Caco-2 (cell line): ENCODE measurements around the gene MR1. TPM values are rescaled to one million over a fixed set of nuclear protein-coding genes. Genes with fewer than 3 reads are reported as not detected.

Source experiments
- BruUV-seq: library from RNA; stranded (reverse); fragments of 400-500 nt; replicated peaks from 2 replicates; lab custom pipeline; 2021; lab: Mats Ljungman, UMichigan
- CTCF ChIA-PET: fragments of 300-600 bp; sonication (Branson Sonifier 250); formaldehyde crosslinking; loops from one replicate; lab custom pipeline; 2022; ENCODE audit warnings: antibody characterized with exemption; lab: Charles Lee
- POLR2A ChIA-PET: fragments of 300-600 bp; sonication (Branson Sonifier 250); formaldehyde crosslinking; loops from one replicate; lab custom pipeline; 2022; ENCODE audit warnings: antibody characterized with exemption; lab: Charles Lee
- DNase-seq, 2 experiments: peaks; one replicate each; pipeline versions ENCODE4 v3.0.0 to v3.0.0-alpha.2; 2020 to 2022
- H3K27me3 ChIP-seq: replicated peaks from 2 replicates; pipeline ENCODE4 v1.6.0; 2011; ENCODE audit warnings: low read length; ENCODE audit not compliant: control insufficient read depth, insufficient read depth
- H3K36me3 ChIP-seq: 2 replicates; pipeline ENCODE4 v1.5.1; 2011; ENCODE audit warnings: low read length; ENCODE audit not compliant: control insufficient read depth, insufficient read depth
- H3K4me1 ChIP-seq: fragments of 250-450 bp; sonication (Bioruptor Pico); 2 replicates; pipeline ENCODE4 v1.5.1; 2020; ENCODE audit warnings: mild to moderate bottlenecking
- H3K4me3 ChIP-seq: 2 replicates; pipeline ENCODE4 v1.5.1; 2011; ENCODE audit warnings: low read depth, mild to moderate bottlenecking, control low read depth, low read length
- H3K9me3 ChIP-seq: fragments of 250-450 bp; sonication (Bioruptor Pico); 2 replicates; pipeline ENCODE4 v1.5.1; 2020; ENCODE audit warnings: mild to moderate bottlenecking, moderate library complexity
- H3K27ac Mint-ChIP-seq: one replicate; pipeline ENCODE4 v1.8.0; 2022; ENCODE audit warnings: mixed read lengths; ENCODE audit not compliant: unreplicated experiment
- H3K27me3 Mint-ChIP-seq: one replicate; pipeline ENCODE4 v1.8.0; 2022; ENCODE audit warnings: mixed read lengths; ENCODE audit not compliant: insufficient read depth, unreplicated experiment
- H3K36me3 Mint-ChIP-seq: one replicate; pipeline ENCODE4 v1.8.0; 2022; ENCODE audit warnings: mild to moderate bottlenecking, mixed read lengths; ENCODE audit not compliant: insufficient read depth, unreplicated experiment
- H3K4me1 Mint-ChIP-seq: one replicate; pipeline ENCODE4 v1.8.0; 2022; ENCODE audit warnings: low read depth, mixed read lengths; ENCODE audit not compliant: unreplicated experiment
- H3K4me3 Mint-ChIP-seq: one replicate; pipeline ENCODE4 v1.8.0; 2022; ENCODE audit warnings: mild to moderate bottlenecking, moderate library complexity, mixed read lengths; ENCODE audit not compliant: unreplicated experiment
- H3K9me3 Mint-ChIP-seq: one replicate; pipeline ENCODE4 v1.8.0; 2022; ENCODE audit warnings: mixed read lengths; ENCODE audit not compliant: unreplicated experiment
- CTCF ChIP-seq, 2 experiments: fragments of 200-600 bp in 1 of 2; IDR thresholded peaks; 1 replicate in 1 of 2; 2 replicates in 1 of 2; pipeline versions ENCODE4 v1.5.1 to v1.8.0; 2011 to 2022; ENCODE audit warnings: antibody characterized with exemption in 1 of 2, control low read depth in 1 of 2, inconsistent platforms in 1 of 2, low read depth in 1 of 2, low read length in 1 of 2, mild to moderate bottlenecking in 1 of 2, moderate library complexity in 1 of 2; ENCODE audit not compliant: insufficient read depth in 1 of 2, severe bottlenecking in 1 of 2, unreplicated experiment in 1 of 2
- intact Hi-C: fragments of 100-400 bp; cut with micrococcal nuclease; formaldehyde crosslinking; loops from one replicate; pipeline ENCODE4 v1.10.0; 2022; ENCODE audit not compliant: unreplicated experiment
- total RNA-seq: library from RNA; stranded (reverse); gene quantifications from 2 replicates; pipeline ENCODE4 v1.2.3, GENCODE V29; 2022

MR1 gene
- total RNA-seq, 1 experiment from 2014 or later = 2.5 TPM

GRCh38 chr1:181079382-181079781 is 45.6 kb downstream of the MR1 start:
- intact Hi-C loops = no loop called here
- POLR2A ChIA-PET = interaction anchor here (0.7 kb wide), 1 partner anchor 25 kb away, joined by 3 read pairs; no protein-coding TSS in a partner anchor

GRCh38 chr1:181079920-181080319 is 46.1 kb downstream of the MR1 start:
- intact Hi-C loops = no loop called here
- POLR2A ChIA-PET = no interaction called here
- no peak overlapping the region for H3K27ac Mint-ChIP-seq

More at GRCh38 chr1:181079382-181079781, 45.6 kb downstream of the MR1 start:
- Mint-ChIP-seq H3K27ac (no peak overlapping the region), H3K27me3 (no peaks in the 10 kb centered on the region), H3K4me3 (no peak overlapping the region), H3K9me3 (peaks cover 9% of the 10 kb centered on the region), H3K4me1 (peaks cover 8% of the 10 kb centered on the region), H3K36me3 (no peaks in the 10 kb centered on the region)
- Histone ChIP-seq H3K4me3 (no peak overlapping the region), H3K4me1 (no peaks in the 10 kb centered on the region; the same call in 1 of the 2 replicates), H3K27me3 (no peaks in the 10 kb centered on the region), H3K9me3 (no peaks in the 10 kb centered on the region; the same call in 1 of the 2 replicates), H3K36me3 (no peaks in the 10 kb centered on the region)
- BruUV-seq = no TSS peak
- CTCF ChIA-PET = interaction anchor here (0.6 kb wide), 1 partner anchor 56 kb away, joined by 3 read pairs; no protein-coding TSS in a partner anchor
- no peak for TF ChIP-seq CTCF (IDR thresholded peaks at IDR 0.05; ENCODE audit: insufficient read depth in 1 of 2, low read depth in 1 of 2, low read length in 1 of 2, severe bottlenecking in 1 of 2, unreplicated experiment in 1 of 2)
- no peak for DNase-seq

GRCh38 chr1:181080556-181080955 is 46.8 kb downstream of the MR1 start:
- Histone ChIP-seq H3K4me3 (no peak overlapping the region), H3K27me3 (no peaks in the 10 kb centered on the region), H3K9me3 (no peaks in the 10 kb centered on the region), H3K36me3 (no peaks in the 10 kb centered on the region), H3K4me1 (no peaks in the 10 kb centered on the region; the same call in 1 of the 2 replicates)
- intact Hi-C loops = no loop called here
- Mint-ChIP-seq H3K27ac (no peak overlapping the region), H3K4me3 (no peak overlapping the region), H3K4me1 (peaks cover 8% of the 10 kb centered on the region), H3K27me3 (no peaks in the 10 kb centered on the region), H3K36me3 (no peaks in the 10 kb centered on the region), H3K9me3 (no peaks in the 10 kb centered on the region)
- ChIA-PET POLR2A (no interaction called here), CTCF (no interaction called here)
- TF ChIP-seq CTCF (IDR thresholded peaks at IDR 0.05; ENCODE audit: insufficient read depth in 1 of 2, low read depth in 1 of 2, low read length in 1 of 2, severe bottlenecking in 1 of 2, unreplicated experiment in 1 of 2) = no peak
- no TSS peak for BruUV-seq
- DNase-seq = no peak

More at GRCh38 chr1:181079920-181080319, 46.1 kb downstream of the MR1 start:
- no peaks in the 10 kb centered on the region; the same call in 1 of the 2 replicates for H3K4me1 ChIP-seq
- Mint-ChIP-seq H3K4me3 (no peak overlapping the region), H3K9me3 (peaks cover 3% of the 10 kb centered on the region), H3K27me3 (no peaks in the 10 kb centered on the region), H3K36me3 (no peaks in the 10 kb centered on the region), H3K4me1 (peaks cover 8% of the 10 kb centered on the region)
- no peak for TF ChIP-seq CTCF (IDR thresholded peaks at IDR 0.05; ENCODE audit: insufficient read depth in 1 of 2, low read depth in 1 of 2, low read length in 1 of 2, severe bottlenecking in 1 of 2, unreplicated experiment in 1 of 2)
- H3K27me3 ChIP-seq = no peaks in the 10 kb centered on the region
- no peak for DNase-seq
- CTCF ChIA-PET = no interaction called here
- H3K9me3 ChIP-seq = no peaks in the 10 kb centered on the region
- H3K4me3 ChIP-seq = no peak overlapping the region
- no peaks in the 10 kb centered on the region for H3K36me3 ChIP-seq
- no TSS peak for BruUV-seq
